NCI-H526 (cell line): ENCODE data around the gene DCAF17.

Experiments used
- DNase-seq, 2 experiments: peaks; one replicate each; lab custom pipeline; 2025; lab: John Stamatoyannopoulos, UW

DCAF17 gene, protein sequence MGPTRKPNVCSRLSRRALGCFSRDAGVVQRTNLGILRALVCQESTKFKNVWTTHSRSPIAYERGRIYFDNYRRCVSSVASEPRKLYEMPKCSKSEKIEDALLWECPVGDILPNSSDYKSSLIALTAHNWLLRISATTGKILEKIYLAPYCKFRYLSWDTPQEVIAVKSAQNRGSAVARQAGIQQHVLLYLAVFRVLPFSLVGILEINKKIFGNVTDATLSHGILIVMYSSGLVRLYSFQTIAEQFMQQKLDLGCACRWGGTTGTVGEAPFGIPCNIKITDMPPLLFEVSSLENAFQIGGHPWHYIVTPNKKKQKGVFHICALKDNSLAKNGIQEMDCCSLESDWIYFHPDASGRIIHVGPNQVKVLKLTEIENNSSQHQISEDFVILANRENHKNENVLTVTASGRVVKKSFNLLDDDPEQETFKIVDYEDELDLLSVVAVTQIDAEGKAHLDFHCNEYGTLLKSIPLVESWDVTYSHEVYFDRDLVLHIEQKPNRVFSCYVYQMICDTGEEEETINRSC

GRCh38 chr2:171434013-171434989, at the start of gene DCAF17:
Gene DCAF17 (plus strand): TSS chr2:171434226. CDS start chr2:171434578, 352 bp downstream.
- DNase-seq = peak; percentile 92 to 98

GRCh38 chr2:171386627-171387026, 47.4 kb upstream of the DCAF17 start:
- DNase-seq = no peak

GRCh38 chr2:171387052-171387451, 47.0 kb upstream of the DCAF17 start:
- DNase-seq = no peak

- no peak for DNase-seq
These were observed 44.7 kb upstream of the DCAF17 start for GRCh38 chr2:171389325-171389724.

DNA sequence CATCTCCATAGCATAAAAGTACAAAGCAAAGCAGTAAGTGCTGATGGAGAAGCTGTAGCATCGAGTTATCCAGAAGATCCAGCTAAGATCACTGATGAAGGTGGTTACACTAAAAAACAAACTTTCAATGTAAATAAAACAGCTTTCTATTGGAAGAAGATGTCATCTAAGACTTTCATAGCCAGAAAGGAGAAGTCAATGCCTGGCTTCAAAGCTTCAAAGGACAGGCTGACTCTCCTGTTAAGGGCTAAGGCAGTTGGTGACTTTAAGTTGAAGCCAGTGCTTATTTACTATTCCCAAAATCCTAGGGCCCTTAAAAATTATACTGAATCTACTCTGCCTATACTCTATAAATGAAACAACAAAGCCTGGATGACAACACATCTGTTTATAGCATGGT, 44.2 kb upstream of the DCAF17 start:
- DNase-seq = no peak

DNA sequence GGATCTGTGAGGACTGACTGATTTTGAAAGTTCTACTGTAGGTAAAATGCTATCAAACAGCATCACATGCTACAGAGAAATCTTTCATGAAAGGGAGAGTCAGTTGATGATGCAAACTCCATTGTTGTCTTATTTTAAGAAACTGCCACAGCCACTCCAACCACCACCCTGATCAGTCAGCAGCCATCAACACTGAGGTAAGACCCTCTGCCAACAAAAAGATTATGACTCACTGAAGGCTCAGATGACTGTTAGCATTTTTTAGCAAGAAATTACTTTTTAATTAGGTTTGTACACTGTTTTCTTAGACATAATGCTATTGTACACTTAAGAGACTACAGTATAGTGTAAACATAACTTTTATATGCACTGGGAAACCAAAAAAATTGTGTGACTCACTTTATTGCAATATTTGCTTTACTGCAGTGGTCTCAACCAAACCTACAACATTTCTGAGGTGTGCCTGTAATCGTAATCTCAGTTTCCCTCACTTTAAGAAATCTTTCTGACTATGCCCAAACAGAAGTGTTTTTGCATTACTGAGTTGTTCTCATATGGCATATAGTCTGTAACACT, 43.0 kb upstream of the DCAF17 start:
- no peak for DNase-seq

- no peak for DNase-seq
These were observed 42.5 kb upstream of the DCAF17 start for GRCh38 chr2:171391532-171391931.

GRCh38 chr2:171393487-171393886, 40.5 kb upstream of the DCAF17 start:
- DNase-seq = no peak

DNA sequence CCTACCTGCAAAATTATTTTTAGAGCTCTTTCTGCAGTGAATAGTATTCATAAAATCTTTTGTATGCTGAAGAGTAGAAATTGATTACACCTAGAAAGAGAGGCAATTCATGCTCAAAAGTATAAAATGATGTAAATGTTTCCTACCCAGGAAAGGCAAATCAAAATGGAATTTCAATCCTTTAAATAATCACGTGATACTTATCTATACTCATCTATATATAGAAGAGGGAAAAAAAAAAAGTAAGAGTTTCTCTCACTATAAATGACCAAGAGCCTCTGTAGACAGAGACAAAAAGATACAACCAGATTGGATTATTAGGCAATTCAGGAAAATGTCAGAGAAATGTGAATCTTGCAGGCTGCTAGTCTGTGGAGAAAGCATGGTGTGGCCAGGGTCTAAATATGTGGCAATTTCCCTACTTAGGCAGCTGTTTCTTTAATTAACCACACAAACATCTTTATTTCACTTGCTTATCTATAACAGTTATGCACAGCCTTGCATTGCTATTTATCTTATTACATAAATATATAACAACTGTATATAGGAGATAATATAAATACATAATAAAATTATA, 39.8 kb upstream of the DCAF17 start:
- DNase-seq = no peak

DNA sequence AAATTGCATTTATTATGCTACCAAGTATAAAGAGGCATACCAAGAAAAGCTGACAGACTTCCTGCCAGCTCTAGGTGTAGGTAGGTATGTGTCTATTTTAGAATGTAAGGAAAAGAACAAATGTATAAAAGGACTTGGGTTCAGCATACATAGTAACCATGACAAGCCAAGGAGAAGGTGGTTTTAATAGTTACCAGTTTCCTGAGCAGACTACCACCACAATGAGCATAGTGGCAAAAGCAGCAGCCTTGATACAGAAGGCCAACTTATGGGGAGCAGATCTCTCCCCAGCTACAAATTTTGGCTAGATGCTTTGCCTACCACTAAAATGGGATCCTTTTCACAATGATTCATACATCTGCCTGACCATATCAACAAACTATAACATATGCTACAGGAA, 34.7 kb upstream of the DCAF17 start:
- no peak for DNase-seq

DNA sequence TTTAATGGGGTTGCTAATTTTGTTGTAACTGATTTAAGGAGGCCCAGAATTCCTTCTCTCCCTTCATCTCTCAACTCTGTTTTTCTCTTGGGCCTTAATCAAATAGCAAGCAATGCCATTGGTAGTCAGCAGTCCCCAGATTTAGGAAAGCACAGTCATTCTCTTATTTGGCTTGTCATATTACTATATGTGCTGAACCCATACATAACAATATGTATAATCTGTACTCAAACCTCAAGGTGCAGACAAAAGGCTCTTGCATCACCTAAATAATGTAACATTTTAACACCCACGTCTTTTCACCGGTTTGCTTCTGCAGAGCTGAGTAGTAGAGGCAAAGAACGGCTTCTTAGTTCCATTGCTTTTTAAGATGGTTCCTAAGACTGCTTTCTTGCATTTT, 33.6 kb upstream of the DCAF17 start:
- DNase-seq = no peak

- no peak for DNase-seq
These were observed 32.1 kb upstream of the DCAF17 start for GRCh38 chr2:171401947-171402346.

DNA sequence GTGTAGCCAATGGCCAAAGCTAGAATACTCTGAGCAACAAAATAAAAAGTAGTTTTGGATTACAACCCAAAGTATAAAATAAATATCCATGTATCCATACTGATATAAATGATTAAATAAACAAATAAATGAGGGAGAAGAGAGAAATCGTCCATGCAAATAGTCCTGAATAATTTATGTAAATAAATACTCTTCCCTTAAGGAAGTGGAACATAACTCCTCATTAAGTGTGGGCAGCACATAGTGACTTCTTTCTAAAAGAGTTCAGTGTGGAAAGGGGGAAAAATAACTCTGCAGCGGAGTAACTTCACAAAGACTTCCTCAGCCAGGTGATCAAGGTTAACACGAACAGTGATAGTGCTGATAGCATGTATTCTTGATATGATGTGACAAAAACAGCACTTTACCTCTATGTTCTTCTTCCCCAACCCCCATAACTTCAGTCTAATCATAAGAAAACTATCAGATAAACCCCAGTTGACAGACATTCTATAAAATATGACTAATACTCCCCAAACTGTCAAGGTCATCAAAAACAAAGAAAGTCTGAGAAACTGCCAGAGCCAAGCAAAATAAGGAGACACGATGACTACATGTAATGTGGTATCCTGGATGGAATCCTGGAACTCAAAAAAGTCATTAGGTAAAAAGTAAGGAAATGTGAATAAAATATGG, 31.0 kb upstream of the DCAF17 start:
- peak; percentile 28 to 49 for DNase-seq

DNA sequence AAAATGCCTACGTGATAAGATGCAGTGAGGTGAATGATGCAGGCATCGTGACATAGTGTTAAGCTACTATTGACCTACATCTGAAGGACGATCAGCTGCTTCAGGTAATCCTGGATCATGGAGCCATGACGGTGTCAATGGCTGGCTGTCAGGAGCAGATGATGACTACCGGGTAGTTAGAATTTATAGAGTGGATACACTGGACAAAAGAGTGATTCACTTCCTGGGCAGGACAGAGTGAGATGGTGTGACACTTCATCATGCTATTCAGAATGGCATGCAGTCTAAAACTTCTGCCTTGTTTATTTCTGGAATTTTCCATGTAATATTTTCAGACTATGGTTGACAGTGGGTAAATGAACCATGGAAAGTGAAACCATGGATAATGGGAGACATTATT, 29.8 kb upstream of the DCAF17 start:
- no peak for DNase-seq

GRCh38 chr2:171404719-171405118, 29.3 kb upstream of the DCAF17 start:
- DNase-seq = peak in 1 of 2 experiments; percentile 29

- DNase-seq = no peak
These were observed 28.5 kb upstream of the DCAF17 start for GRCh38 chr2:171405546-171405945.

GRCh38 chr2:171406044-171406443, 28.0 kb upstream of the DCAF17 start:
- no peak for DNase-seq

DNA sequence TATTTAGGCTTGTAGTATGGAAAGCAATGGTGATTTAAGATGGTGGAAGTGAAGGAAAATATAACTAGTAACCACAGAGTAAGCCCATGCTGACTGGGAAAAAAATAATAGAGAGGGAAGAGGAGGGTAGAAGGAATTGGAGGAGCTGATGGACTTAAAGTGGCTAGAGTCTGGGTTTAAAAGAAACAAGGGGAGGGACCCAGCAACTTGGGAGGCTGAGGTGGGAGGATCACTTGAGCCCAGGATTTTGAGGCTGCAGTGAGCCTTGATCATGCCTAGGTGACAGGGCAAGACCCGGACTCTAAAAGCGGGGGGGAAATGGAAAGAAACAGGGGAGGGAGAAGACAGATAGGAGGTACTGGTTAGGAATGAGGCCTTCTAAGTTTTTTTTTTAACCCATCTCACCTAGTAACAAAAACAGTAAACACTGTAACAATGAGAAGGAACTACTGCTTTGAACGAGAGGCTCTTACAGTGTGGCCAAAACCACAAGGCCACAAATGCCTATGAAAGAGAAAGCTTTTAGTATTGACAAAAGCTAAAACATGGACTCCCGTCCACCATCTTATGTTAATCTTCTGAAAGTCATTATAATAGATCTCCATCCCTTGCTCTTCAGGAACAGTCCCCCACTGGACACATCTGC, 26.9 kb upstream of the DCAF17 start:
- no peak for DNase-seq

- DNase-seq = no peak
These were observed 26.4 kb upstream of the DCAF17 start for GRCh38 chr2:171407676-171408044.

DNA sequence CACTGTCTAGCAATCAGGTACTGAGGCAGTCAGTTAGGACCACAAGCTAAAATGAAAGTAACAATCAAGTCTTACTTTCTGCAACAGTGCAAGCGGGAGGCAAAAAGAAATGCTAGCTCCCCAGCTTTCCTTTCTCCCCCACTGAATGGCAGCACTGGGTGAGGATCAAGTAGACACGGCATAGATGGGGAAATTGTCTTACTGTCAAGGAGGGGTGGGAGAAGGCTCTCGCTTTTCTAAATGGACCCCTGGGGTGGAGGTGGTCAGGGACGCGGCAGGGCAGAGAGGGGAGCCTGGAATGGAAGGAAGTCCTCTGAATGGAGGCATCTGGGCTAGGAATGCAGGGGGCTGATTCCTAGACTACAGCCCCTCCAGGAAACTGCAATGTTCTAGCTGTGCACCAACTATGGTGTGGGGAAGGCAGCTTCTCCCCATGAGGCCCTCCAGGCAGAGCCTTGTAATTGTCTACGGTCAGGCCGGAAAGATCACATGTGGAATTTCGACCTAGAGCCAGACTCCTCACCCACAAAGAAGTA, 24.5 kb upstream of the DCAF17 start:
- DNase-seq = no peak

GRCh38 chr2:171410101-171410500, 23.9 kb upstream of the DCAF17 start:
- DNase-seq = no peak
